OCI-LY7 (cell line): ENCODE measurements around the gene SAP30BP.

ENCODE experiments used
- EZH2phosphoT487 ChIP-seq: fragments of 200-600 bp; sonication (generic); IDR thresholded peaks from 2 replicates; pipeline ENCODE4 v1.6.1; 2018; ENCODE audit warnings: low read depth, borderline replicate concordance, mild to moderate bottlenecking, mixed run types, antibody characterized with exemption, low read length, moderate library complexity, mixed read lengths
- TF ChIP-seq, protein P1 (sequence below): fragments of 200-600 bp; sonication (generic); conservative IDR thresholded peaks from 2 replicates; pipeline ENCODE4 v1.5.1; 2014; ENCODE audit warnings: mild to moderate bottlenecking, antibody characterized with exemption, low read length, moderate library complexity, mixed read lengths

DNA sequence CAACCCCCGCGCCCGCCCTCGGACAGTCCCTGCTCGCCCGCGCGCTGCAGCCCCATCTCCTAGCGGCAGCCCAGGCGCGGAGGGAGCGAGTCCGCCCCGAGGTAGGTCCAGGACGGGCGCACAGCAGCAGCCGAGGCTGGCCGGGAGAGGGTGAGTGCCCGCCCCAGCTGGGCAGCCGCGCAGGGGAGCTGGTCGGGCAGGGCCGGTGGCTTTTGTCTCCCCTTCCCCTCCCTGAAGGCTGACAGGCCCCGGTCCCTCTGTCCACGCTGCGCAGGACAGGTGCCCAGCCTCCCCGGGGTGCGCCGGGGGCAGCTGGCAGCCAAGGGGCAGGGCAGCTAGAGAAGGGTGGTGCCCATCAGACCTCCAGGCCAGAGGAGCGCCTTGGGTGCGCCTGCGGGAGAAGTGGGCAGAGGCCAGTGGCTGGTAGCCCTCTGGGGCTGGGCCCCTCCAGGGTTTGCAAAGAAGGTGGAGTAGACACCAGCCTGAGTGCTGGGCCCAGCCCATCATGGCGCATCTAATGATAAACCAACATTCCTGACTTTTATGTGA lies 54.4 kb downstream of the SAP30BP start:
- TF ChIP-seq, protein P1, sequence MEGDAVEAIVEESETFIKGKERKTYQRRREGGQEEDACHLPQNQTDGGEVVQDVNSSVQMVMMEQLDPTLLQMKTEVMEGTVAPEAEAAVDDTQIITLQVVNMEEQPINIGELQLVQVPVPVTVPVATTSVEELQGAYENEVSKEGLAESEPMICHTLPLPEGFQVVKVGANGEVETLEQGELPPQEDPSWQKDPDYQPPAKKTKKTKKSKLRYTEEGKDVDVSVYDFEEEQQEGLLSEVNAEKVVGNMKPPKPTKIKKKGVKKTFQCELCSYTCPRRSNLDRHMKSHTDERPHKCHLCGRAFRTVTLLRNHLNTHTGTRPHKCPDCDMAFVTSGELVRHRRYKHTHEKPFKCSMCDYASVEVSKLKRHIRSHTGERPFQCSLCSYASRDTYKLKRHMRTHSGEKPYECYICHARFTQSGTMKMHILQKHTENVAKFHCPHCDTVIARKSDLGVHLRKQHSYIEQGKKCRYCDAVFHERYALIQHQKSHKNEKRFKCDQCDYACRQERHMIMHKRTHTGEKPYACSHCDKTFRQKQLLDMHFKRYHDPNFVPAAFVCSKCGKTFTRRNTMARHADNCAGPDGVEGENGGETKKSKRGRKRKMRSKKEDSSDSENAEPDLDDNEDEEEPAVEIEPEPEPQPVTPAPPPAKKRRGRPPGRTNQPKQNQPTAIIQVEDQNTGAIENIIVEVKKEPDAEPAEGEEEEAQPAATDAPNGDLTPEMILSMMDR: no peak
- TF ChIP-seq EZH2phosphoT487: no peak
